ENCODE results near the gene SRGAP1. TPM values are rescaled to one million over a fixed set of nuclear protein-coding genes. Genes with fewer than 3 reads are reported as not detected.

Gene SRGAP1
- total and polyA plus RNA-seq, 4 donors = 13.9 to 17.3 (median 15.2) TPM

DNA sequence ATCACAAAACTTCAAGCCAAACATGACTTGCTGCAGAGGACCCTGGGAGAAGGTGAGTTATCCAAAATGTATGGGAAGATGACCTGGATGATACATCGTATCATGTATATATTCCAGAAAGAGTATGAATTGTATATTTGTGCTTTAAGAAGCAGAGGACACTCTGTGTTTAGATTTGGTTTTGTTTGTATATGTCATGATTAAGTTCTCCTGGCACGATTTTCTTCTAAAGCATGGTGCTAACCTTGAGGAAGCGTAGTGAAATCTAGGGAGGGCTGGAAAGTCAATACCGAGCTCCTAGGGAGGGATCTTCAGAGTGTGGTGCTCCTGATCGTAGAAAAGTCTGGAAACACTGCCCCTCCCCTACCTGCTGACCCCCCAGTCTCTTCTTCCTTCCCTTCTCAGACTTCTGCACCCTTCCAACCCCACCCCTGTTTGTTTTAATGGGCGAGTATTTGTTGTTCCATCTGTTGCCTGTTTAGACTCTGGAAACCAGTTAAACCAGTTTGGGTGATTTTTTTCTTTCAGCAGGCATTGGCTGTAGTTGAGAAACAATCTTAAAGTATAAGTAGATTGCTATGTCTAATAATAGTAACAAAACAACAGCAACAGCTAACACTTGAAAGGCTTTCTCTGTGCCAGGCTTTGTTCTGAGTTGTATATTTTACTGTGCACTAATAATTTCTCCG is 236.0 kb downstream of the SRGAP1 start:
- Histone ChIP-seq H3K27me3 (ENCODE audit: control insufficient read depth, insufficient read depth, low read length) (no peaks in the 10 kb centered on the region), H3K36me3 (ENCODE audit: control insufficient read depth, insufficient read depth, low read length) (peaks cover 8% of the 10 kb centered on the region), H3K9me3 (ENCODE audit: control insufficient read depth, insufficient read depth, low read length) (no peaks in the 10 kb centered on the region), H3K4me1 (ENCODE audit: control insufficient read depth, insufficient read depth, low read length) (peaks cover 8% of the 10 kb centered on the region), H3K27ac (ENCODE audit: low read depth, low read length) (no peak overlapping the region), H3K4me3 (ENCODE audit: low read depth, low read length) (no peak overlapping the region)
- no peak for DNase-seq (ENCODE audit: low read depth in 4 of 6, low spot score in 6 of 6)
- WGBS (ENCODE audit: insufficient coverage) = 92% methylated on average over 4 of the region's 7 CpGs

- DNase-seq (ENCODE audit: low read depth in 4 of 6, low spot score in 6 of 6) = no peak
- no CpG with 5 or more reads among the region's 1 CpG for WGBS (ENCODE audit: insufficient coverage)
- no peak overlapping the region for H3K4me3 ChIP-seq (ENCODE audit: low read depth, low read length)
- no peaks in the 10 kb centered on the region for H3K27me3 ChIP-seq (ENCODE audit: control insufficient read depth, insufficient read depth, low read length)
- no peak overlapping the region for H3K27ac ChIP-seq (ENCODE audit: low read depth, low read length)
- no peaks in the 10 kb centered on the region for H3K9me3 ChIP-seq (ENCODE audit: control insufficient read depth, insufficient read depth, low read length)
- H3K36me3 ChIP-seq (ENCODE audit: control insufficient read depth, insufficient read depth, low read length) = peaks cover 8% of the 10 kb centered on the region
- H3K4me1 ChIP-seq (ENCODE audit: control insufficient read depth, insufficient read depth, low read length) = peaks cover 8% of the 10 kb centered on the region
Observed at GRCh38 chr12:64081008-64081404, 236.5 kb downstream of the SRGAP1 start.

- no peak for DNase-seq (ENCODE audit: low read depth in 4 of 6, low spot score in 6 of 6)
- 80% methylated on average over 1 of the region's 2 CpGs for WGBS (ENCODE audit: insufficient coverage)
- H3K4me1 ChIP-seq (ENCODE audit: control insufficient read depth, insufficient read depth, low read length) = peaks cover 8% of the 10 kb centered on the region
- H3K9me3 ChIP-seq (ENCODE audit: control insufficient read depth, insufficient read depth, low read length) = no peaks in the 10 kb centered on the region
- H3K4me3 ChIP-seq (ENCODE audit: low read depth, low read length) = no peak overlapping the region
- peaks cover 8% of the 10 kb centered on the region for H3K36me3 ChIP-seq (ENCODE audit: control insufficient read depth, insufficient read depth, low read length)
- no peaks in the 10 kb centered on the region for H3K27me3 ChIP-seq (ENCODE audit: control insufficient read depth, insufficient read depth, low read length)
- H3K27ac ChIP-seq (ENCODE audit: low read depth, low read length) = no peak overlapping the region
Observed at GRCh38 chr12:64082116-64082515, 237.6 kb downstream of the SRGAP1 start.

- H3K27ac ChIP-seq (ENCODE audit: low read depth, low read length) = peak overlapping the region; percentile 88
- H3K4me1 ChIP-seq (ENCODE audit: control insufficient read depth, insufficient read depth, low read length) = peaks cover 8% of the 10 kb centered on the region
- DNase-seq (ENCODE audit: low read depth in 4 of 6, low spot score in 6 of 6) = no peak
- H3K27me3 ChIP-seq (ENCODE audit: control insufficient read depth, insufficient read depth, low read length) = no peaks in the 10 kb centered on the region
- peaks cover 8% of the 10 kb centered on the region for H3K36me3 ChIP-seq (ENCODE audit: control insufficient read depth, insufficient read depth, low read length)
- H3K9me3 ChIP-seq (ENCODE audit: control insufficient read depth, insufficient read depth, low read length) = no peaks in the 10 kb centered on the region
- no CpG with 5 or more reads among the region's 1 CpG for WGBS (ENCODE audit: insufficient coverage)
- H3K4me3 ChIP-seq (ENCODE audit: low read depth, low read length) = peak overlapping the region; percentile 4
Observed at GRCh38 chr12:64082866-64083268, 238.4 kb downstream of the SRGAP1 start.

DNA sequence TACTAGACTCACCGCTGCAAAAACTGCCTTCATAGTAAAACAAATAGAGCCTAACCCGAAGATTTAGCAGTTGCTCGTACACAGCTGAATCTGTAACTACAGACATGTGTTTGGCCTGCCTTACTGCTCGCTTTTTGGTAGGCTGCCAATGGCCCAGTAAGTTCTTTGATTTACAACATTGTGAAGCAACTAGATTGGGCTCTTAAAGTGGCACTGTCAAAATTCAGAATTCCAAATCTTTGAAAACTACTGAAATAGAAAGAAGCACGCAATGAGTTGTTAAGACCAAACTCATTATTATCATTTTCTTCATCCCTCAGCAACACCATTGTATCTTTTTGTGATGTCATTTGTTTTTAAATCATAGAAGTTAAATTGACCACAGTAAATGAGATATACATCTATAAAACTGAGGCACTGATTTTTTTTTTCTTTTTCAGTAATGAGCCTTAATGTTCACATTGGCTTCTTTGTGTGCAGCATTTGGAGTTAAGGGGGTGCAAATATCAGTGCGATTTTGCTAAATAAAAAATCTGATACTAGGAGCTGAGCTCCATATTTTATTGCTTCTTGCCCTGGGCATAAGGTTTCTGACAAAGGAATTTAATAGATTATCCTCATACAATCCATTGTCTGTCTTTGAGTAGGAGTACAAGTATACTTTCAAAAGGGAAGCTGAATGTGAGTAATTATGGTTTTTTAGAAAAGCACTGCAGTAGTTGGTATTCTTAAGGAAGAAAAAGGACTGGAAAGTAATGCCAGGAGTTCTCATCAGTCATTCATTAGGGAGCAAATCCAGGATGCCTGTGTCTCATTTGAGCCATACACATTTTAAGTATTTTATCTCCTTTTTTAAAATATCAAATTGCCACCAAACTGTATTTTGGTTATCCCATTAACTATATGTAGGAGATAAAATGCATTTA is 239.0 kb downstream of the SRGAP1 start:
- peaks cover 8% of the 10 kb centered on the region for H3K4me1 ChIP-seq (ENCODE audit: control insufficient read depth, insufficient read depth, low read length)
- peak; percentile 60 to 96 (median 72) for DNase-seq (ENCODE audit: low read depth in 4 of 6, low spot score in 6 of 6)
- peak overlapping the region; percentile 4 for H3K4me3 ChIP-seq (ENCODE audit: low read depth, low read length)

GRCh38 chr12:64085154-64085553 is 240.7 kb downstream of the SRGAP1 start:
- WGBS (ENCODE audit: insufficient coverage) = 100% methylated on average over 2 of the region's 4 CpGs
- H3K27ac ChIP-seq (ENCODE audit: low read depth, low read length) = no peak overlapping the region
- no peaks in the 10 kb centered on the region for H3K27me3 ChIP-seq (ENCODE audit: control insufficient read depth, insufficient read depth, low read length)
- no peaks in the 10 kb centered on the region for H3K9me3 ChIP-seq (ENCODE audit: control insufficient read depth, insufficient read depth, low read length)
- H3K4me3 ChIP-seq (ENCODE audit: low read depth, low read length) = no peak overlapping the region
- peaks cover 5% of the 10 kb centered on the region for H3K36me3 ChIP-seq (ENCODE audit: control insufficient read depth, insufficient read depth, low read length)
- H3K4me1 ChIP-seq (ENCODE audit: control insufficient read depth, insufficient read depth, low read length) = peaks cover 8% of the 10 kb centered on the region
- no peak for DNase-seq (ENCODE audit: low read depth in 4 of 6, low spot score in 6 of 6)

More for the DNA sequence above, 239.0 kb downstream of the SRGAP1 start:
- Histone ChIP-seq H3K27me3 (ENCODE audit: control insufficient read depth, insufficient read depth, low read length) (no peaks in the 10 kb centered on the region), H3K9me3 (ENCODE audit: control insufficient read depth, insufficient read depth, low read length) (no peaks in the 10 kb centered on the region), H3K27ac (ENCODE audit: low read depth, low read length) (peak overlapping the region; percentile 88), H3K36me3 (ENCODE audit: control insufficient read depth, insufficient read depth, low read length) (peaks cover 8% of the 10 kb centered on the region)
- WGBS (ENCODE audit: insufficient coverage) = 4% methylated on average over 3 of the region's 6 CpGs

DNA sequence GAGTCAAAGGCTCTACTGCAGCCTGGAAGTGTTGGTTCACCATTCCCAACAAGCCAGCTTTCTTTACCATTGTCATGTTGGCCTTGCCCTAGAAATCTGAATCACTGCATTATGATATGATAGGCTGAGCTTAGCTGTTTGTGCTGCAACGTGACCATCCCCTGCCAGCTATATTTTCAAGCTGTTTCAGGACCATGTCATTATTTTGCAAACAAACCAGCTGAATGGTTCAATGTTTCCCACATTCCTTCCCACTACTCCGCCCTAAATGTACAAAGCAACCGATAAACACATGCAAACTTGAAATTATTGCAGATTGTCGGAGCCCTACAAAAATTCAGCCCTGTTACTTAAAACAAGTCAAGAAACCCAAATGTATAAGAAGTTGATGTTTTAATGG is 241.5 kb downstream of the SRGAP1 start:
- H3K9me3 ChIP-seq (ENCODE audit: control insufficient read depth, insufficient read depth, low read length) = no peaks in the 10 kb centered on the region
- H3K27me3 ChIP-seq (ENCODE audit: control insufficient read depth, insufficient read depth, low read length) = no peaks in the 10 kb centered on the region
- H3K36me3 ChIP-seq (ENCODE audit: control insufficient read depth, insufficient read depth, low read length) = no peaks in the 10 kb centered on the region
- no peak overlapping the region for H3K27ac ChIP-seq (ENCODE audit: low read depth, low read length)
- H3K4me3 ChIP-seq (ENCODE audit: low read depth, low read length) = no peak overlapping the region
- no peak for DNase-seq (ENCODE audit: low read depth in 4 of 6, low spot score in 6 of 6)
- H3K4me1 ChIP-seq (ENCODE audit: control insufficient read depth, insufficient read depth, low read length) = peaks cover 8% of the 10 kb centered on the region
- 70% methylated on average over 1 of the region's 4 CpGs for WGBS (ENCODE audit: insufficient coverage)

DNA sequence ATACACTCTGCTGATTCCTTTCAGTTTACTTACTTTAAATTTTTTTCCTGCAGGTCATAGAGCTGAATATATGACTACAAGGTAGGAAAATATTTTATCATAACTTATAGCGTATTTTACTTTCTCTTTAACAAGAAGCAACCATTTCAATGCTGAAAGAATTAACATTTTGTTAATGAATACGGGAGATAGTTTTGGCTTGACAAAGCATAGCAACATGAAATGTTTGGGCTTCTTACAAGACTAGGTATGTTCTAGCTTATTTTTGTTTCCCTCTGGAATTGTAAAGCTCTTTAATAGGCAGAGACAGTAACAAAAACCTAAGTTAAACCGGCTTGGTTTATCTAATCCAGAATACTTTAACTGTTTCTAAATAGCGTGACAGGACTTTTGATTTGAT is 242.4 kb downstream of the SRGAP1 start:
- DNase-seq (ENCODE audit: low read depth in 4 of 6, low spot score in 6 of 6) = no peak
- no peak overlapping the region for H3K27ac ChIP-seq (ENCODE audit: low read depth, low read length)
- WGBS (ENCODE audit: insufficient coverage) = no CpG with 5 or more reads among the region's 4 CpGs
- H3K27me3 ChIP-seq (ENCODE audit: control insufficient read depth, insufficient read depth, low read length) = no peaks in the 10 kb centered on the region
- no peak overlapping the region for H3K4me3 ChIP-seq (ENCODE audit: low read depth, low read length)
- no peaks in the 10 kb centered on the region for H3K36me3 ChIP-seq (ENCODE audit: control insufficient read depth, insufficient read depth, low read length)
- H3K9me3 ChIP-seq (ENCODE audit: control insufficient read depth, insufficient read depth, low read length) = no peaks in the 10 kb centered on the region
- H3K4me1 ChIP-seq (ENCODE audit: control insufficient read depth, insufficient read depth, low read length) = peaks cover 8% of the 10 kb centered on the region

DNA sequence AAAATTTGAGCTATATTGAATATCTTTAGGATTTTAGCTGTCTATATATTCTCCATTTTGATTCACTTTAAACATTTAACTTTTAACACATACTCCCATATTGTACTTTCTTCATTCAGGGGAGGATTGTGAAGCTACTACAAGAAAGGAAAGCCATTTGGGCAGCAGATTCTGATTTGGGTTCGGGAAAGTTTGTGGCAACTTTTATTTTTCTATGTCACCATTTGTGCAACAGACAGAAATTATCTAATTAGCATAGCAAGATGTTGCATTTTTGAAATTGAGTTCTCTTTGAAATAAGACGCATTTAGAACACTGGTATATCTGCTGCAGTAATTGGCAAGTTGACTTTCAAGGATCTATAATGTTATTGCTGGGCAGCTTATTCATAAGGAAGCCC is 243.3 kb downstream of the SRGAP1 start:
- no peaks in the 10 kb centered on the region for H3K9me3 ChIP-seq (ENCODE audit: control insufficient read depth, insufficient read depth, low read length)
- H3K27me3 ChIP-seq (ENCODE audit: control insufficient read depth, insufficient read depth, low read length) = no peaks in the 10 kb centered on the region
- peak in 1 of 6 donors; percentile 70 for DNase-seq (ENCODE audit: low read depth in 4 of 6, low spot score in 6 of 6)
- no peaks in the 10 kb centered on the region for H3K36me3 ChIP-seq (ENCODE audit: control insufficient read depth, insufficient read depth, low read length)
- no CpG with 5 or more reads among the region's 2 CpGs for WGBS (ENCODE audit: insufficient coverage)
- peaks cover 2% of the 10 kb centered on the region for H3K4me1 ChIP-seq (ENCODE audit: control insufficient read depth, insufficient read depth, low read length)
- no peak overlapping the region for H3K4me3 ChIP-seq (ENCODE audit: low read depth, low read length)
- H3K27ac ChIP-seq (ENCODE audit: low read depth, low read length) = no peak overlapping the region

All from spinal cord (tissue), 10 donors.